Calu3 (cell line): ENCODE data around the gene MED1. TPM values are rescaled to one million over a fixed set of nuclear protein-coding genes. Genes with fewer than 3 reads are reported as not detected.
A peak's percentile ranks its signal among the peaks of the same experiment; 100 is the strongest.
"Not testable (repeated sequence)": the region's sequence is repeated elsewhere in the genome, so short reads cannot be mapped to it uniquely, and the experiment has no call there.

Experiments
- BruUV-seq: library from RNA; stranded (reverse); fragments of 400-500 nt; replicated peaks from 2 replicates; lab custom pipeline; 2021; lab: Mats Ljungman, UMichigan
- CTCF ChIA-PET: fragments of 300-600 bp; sonication (Branson Sonifier 250); formaldehyde crosslinking; loops from one replicate; lab custom pipeline; 2022; ENCODE audit warnings: antibody characterized with exemption; lab: Charles Lee
- DNase-seq: peaks from one replicate; pipeline ENCODE4 v3.0.0; 2022
- H3K27ac Mint-ChIP-seq: one replicate; pipeline ENCODE4 v1.8.0; 2022; ENCODE audit warnings: mixed read lengths; ENCODE audit not compliant: unreplicated experiment
- H3K27me3 Mint-ChIP-seq: one replicate; pipeline ENCODE4 v1.8.0; 2022; ENCODE audit warnings: mixed read lengths; ENCODE audit not compliant: unreplicated experiment
- H3K36me3 Mint-ChIP-seq: one replicate; pipeline ENCODE4 v1.8.0; 2022; ENCODE audit warnings: mild to moderate bottlenecking, moderate library complexity, mixed read lengths; ENCODE audit not compliant: insufficient read depth, unreplicated experiment
- H3K4me1 Mint-ChIP-seq: one replicate; pipeline ENCODE4 v1.8.0; 2022; ENCODE audit warnings: mild to moderate bottlenecking, low read depth, mixed read lengths; ENCODE audit not compliant: unreplicated experiment
- H3K4me3 Mint-ChIP-seq: one replicate; pipeline ENCODE4 v1.8.0; 2022; ENCODE audit warnings: mild to moderate bottlenecking, low read depth, moderate library complexity, mixed read lengths; ENCODE audit not compliant: unreplicated experiment
- H3K9me3 Mint-ChIP-seq: one replicate; pipeline ENCODE4 v1.8.0; 2022; ENCODE audit warnings: low read depth, mixed read lengths; ENCODE audit not compliant: unreplicated experiment
- intact Hi-C: fragments of 100-400 bp; cut with micrococcal nuclease; formaldehyde crosslinking; loops from one replicate; pipeline ENCODE4 v1.10.0; 2022; ENCODE audit not compliant: unreplicated experiment
- total RNA-seq: library from RNA; stranded (reverse); gene quantifications from 2 replicates; pipeline ENCODE4 v1.2.3, GENCODE V29; 2022
- TF ChIP-seq, protein P1 (sequence below): fragments of 200-600 bp; IDR thresholded peaks from one replicate; pipeline ENCODE4 v1.8.0; 2022; ENCODE audit warnings: antibody characterized with exemption; ENCODE audit not compliant: unreplicated experiment

MED1 gene
- total RNA-seq, 1 experiment from 2014 or later: 227 TPM

DNA sequence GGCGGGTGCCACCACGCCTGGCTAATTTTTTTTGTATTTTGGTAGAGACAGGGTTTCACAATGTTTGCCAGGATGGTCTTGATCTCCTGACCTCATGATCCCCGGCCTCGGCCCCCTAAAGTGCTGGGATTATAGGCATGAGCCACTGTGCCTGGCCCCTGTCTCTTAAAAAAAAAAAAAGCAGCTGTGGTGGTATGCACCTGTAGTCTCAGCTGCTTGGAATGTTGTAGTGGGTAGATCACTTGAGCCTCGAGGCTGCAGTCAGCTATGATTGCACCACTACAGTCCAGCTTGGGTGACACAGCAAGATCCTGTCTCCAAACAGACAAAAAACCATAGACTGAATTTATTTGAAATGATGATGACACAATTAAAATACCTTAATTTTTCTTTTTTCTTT, 34.5 kb upstream of the MED1 start:
- H3K4me3 Mint-ChIP-seq: no peak overlapping the region
- TF ChIP-seq, protein P1, sequence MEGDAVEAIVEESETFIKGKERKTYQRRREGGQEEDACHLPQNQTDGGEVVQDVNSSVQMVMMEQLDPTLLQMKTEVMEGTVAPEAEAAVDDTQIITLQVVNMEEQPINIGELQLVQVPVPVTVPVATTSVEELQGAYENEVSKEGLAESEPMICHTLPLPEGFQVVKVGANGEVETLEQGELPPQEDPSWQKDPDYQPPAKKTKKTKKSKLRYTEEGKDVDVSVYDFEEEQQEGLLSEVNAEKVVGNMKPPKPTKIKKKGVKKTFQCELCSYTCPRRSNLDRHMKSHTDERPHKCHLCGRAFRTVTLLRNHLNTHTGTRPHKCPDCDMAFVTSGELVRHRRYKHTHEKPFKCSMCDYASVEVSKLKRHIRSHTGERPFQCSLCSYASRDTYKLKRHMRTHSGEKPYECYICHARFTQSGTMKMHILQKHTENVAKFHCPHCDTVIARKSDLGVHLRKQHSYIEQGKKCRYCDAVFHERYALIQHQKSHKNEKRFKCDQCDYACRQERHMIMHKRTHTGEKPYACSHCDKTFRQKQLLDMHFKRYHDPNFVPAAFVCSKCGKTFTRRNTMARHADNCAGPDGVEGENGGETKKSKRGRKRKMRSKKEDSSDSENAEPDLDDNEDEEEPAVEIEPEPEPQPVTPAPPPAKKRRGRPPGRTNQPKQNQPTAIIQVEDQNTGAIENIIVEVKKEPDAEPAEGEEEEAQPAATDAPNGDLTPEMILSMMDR: no peak
- no peaks in the 10 kb centered on the region for H3K27me3 Mint-ChIP-seq
- H3K4me1 Mint-ChIP-seq: no peaks in the 10 kb centered on the region
- intact Hi-C loops: no loop called here
- BruUV-seq: no TSS peak
- peaks cover 92% of the 10 kb centered on the region for H3K36me3 Mint-ChIP-seq
- DNase-seq: peak; percentile 61
- CTCF ChIA-PET: interaction anchor here (0.6 to 2.0 kb wide), 23 partner anchors 11 to 1001 kb away, joined by 3 to 13 read pairs (median 4); partner anchors contain the start of genes CDK12 and MED1
- peak overlapping the region; percentile 21 for H3K27ac Mint-ChIP-seq
- H3K9me3 Mint-ChIP-seq: no peaks in the 10 kb centered on the region

DNA sequence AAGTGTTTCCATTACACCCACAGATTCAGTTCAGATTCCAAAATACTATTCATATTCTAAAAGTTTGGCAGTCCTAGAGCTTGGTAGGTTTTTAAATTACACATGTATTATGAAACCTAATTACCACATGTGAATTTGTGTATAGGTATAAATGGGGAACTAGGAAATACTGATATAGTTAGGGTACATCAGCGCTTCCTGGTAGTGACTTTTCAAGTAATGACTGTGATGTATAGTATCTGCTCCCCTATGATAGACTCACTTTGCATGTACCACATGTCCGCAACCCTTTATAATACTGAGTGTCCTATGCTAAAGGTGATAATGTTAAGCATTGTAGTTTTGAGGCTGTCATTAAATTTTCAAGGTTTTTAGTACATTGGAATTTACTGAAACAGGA, 33.1 kb upstream of the MED1 start:
- Mint-ChIP-seq H3K4me3 (no peak overlapping the region), H3K27me3 (no peaks in the 10 kb centered on the region), H3K27ac (no peak overlapping the region), H3K9me3 (no peaks in the 10 kb centered on the region), H3K4me1 (no peaks in the 10 kb centered on the region), H3K36me3 (peaks cover 98% of the 10 kb centered on the region)
- BruUV-seq: TSS peak; percentile 6
- CTCF ChIA-PET: interaction anchor here (0.6 to 0.7 kb wide), 2 partner anchors 9 to 38 kb away, joined by 4 to 6 read pairs; no protein-coding TSS in a partner anchor
- TF ChIP-seq, protein P1: no peak
- intact Hi-C loops: no loop called here
- no peak for DNase-seq

GRCh38 chr17:39483506-39483905, 32.4 kb upstream of the MED1 start:
- CTCF ChIA-PET: interaction anchor here (0.7 kb wide), 3 partner anchors 8 to 995 kb away, joined by 4 to 8 read pairs (median 8); no protein-coding TSS in a partner anchor
- TF ChIP-seq, protein P1: no peak
- DNase-seq: no peak
- Mint-ChIP-seq H3K4me1 (no peaks in the 10 kb centered on the region), H3K9me3 (no peaks in the 10 kb centered on the region), H3K27ac (no peak overlapping the region), H3K4me3 (no peak overlapping the region), H3K36me3 (peaks cover 97% of the 10 kb centered on the region), H3K27me3 (no peaks in the 10 kb centered on the region)
- no TSS peak for BruUV-seq
- intact Hi-C loops: no loop called here

DNA sequence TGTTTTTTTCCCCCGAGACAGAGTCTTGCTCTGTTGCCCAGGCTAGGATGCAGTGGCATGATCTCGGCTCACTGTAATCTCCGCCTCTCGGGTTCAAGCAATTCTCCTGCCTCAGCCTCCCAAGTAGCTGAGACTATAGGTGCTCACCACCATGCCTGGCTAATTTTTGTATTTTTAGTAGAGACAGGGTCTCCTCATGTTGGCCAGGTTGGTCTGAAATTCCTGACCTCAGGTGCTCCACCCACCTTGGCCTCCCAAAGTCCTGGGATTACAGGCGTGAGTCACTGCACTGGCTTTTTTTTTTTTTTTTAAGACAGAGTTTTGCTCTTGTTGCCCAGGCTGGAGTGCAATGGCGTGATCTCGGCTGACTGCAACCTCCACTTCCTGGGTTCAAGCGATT, 28.6 kb upstream of the MED1 start:
- H3K36me3 Mint-ChIP-seq: peaks cover 96% of the 10 kb centered on the region
- intact Hi-C loops, BruUV-seq, H3K4me1 Mint-ChIP-seq, H3K9me3 Mint-ChIP-seq, H3K4me3 Mint-ChIP-seq, H3K27me3 Mint-ChIP-seq, DNase-seq, H3K27ac Mint-ChIP-seq: not testable (repeated sequence)
- CTCF ChIA-PET: interaction anchor here (0.6 to 4.3 kb wide), 9 partner anchors 9 to 235 kb away, joined by 3 to 30 read pairs (median 4); partner anchors contain the start of gene CDK12

DNA sequence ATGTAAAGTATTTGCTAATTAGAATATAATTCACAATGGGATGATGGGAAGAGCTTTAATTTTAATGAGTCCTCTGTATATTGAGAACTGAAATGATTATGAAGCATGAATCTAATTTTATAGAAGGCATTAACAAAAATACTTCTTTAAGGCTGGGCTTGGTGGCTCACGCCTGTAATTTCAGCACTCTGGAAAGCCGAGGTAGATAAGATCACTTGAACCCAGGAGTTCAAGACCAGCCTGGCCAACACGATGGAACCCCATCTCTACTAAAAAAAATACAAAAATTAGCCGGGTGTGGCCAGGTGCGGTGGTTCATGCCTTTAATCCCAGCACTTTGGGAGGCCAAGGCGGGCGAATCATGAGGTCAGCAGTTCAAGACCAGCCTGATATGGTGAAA, 22.2 kb upstream of the MED1 start:
- peaks cover 99% of the 10 kb centered on the region for H3K36me3 Mint-ChIP-seq
- no peak for DNase-seq

DNA sequence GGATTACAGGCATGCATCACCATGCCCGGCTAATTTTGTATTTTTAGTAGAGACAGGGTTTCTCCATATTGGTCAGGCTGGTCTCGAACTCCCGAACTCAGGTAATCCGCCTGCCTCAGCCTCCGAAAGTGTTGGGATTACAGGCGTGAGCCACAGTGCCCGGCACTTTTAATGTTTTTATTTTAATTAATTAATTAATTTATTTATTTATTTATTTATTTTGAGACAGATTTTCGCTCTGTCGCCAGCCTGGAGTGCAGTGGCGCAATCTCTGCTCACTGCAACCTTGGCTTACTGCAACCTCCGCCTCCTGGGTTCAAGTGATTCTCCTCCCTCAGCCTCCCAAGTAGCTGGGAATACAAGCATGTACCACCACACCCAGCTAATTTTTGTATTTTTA, 17.5 kb upstream of the MED1 start:
- H3K9me3 Mint-ChIP-seq, DNase-seq, BruUV-seq, H3K4me3 Mint-ChIP-seq, H3K27ac Mint-ChIP-seq, H3K27me3 Mint-ChIP-seq, CTCF ChIA-PET: not testable (repeated sequence)
- H3K4me1 Mint-ChIP-seq: peaks cover 27% of the 10 kb centered on the region
- intact Hi-C loops: loop anchor here (10.0 kb wide), 1 partner anchor 216 kb away; the partner anchor contains the start of gene PGAP3
- peaks cover 100% of the 10 kb centered on the region for H3K36me3 Mint-ChIP-seq

More for the DNA sequence above, 22.2 kb upstream of the MED1 start:
- CTCF ChIA-PET: interaction anchor here (0.6 to 1.0 kb wide), 4 partner anchors 22 to 607 kb away, joined by 3 to 4 read pairs (median 4); partner anchors contain the start of gene MED1
- Mint-ChIP-seq H3K9me3 (no peaks in the 10 kb centered on the region), H3K4me1 (no peaks in the 10 kb centered on the region), H3K4me3 (no peak overlapping the region), H3K27me3 (no peaks in the 10 kb centered on the region), H3K27ac (no peak overlapping the region)
- TF ChIP-seq, protein P1: no peak
- intact Hi-C loops: no loop called here
- BruUV-seq: no TSS peak
